ENCODE results near the gene UQCC3.
"Not testable (repeated sequence)": the region's sequence is repeated elsewhere in the genome, so short reads cannot be mapped to it uniquely, and the experiment has no call there.

Gene UQCC3, protein sequence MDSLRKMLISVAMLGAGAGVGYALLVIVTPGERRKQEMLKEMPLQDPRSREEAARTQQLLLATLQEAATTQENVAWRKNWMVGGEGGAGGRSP

DNA sequence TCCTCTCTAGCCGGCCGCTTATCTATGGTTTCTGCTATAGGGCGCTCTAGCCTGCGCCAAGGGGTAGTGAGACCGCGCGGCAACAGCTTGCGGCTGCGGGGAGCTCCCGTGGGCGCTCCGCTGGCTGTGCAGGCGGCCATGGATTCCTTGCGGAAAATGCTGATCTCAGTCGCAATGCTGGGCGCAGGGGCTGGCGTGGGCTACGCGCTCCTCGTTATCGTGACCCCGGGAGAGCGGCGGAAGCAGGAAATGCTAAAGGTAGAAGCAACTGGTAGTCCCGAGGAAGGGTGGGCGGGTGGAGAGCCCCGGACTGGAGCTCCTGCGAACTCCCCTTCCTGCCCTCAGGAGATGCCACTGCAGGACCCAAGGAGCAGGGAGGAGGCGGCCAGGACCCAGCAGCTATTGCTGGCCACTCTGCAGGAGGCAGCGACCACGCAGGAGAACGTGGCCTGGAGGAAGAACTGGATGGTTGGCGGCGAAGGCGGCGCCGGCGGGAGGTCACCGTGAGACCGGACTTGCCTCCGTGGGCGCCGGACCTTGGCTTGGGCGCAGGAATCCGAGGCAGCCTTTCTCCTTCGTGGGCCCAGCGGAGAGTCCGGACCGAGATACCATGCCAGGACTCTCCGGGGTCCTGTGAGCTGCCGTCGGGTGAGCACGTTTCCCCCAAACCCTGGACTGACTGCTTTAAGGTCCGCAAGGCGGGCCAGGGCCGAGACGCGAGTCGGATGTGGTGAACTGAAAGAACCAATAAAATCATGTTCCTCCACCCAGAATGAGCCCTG lies at the start of gene UQCC3, which contains the start of gene LBHD1:
Gene UQCC3 (plus strand): TSS at position 66 of the 782 bp plus-strand sequence. CDS start 73 bp downstream, at position 139.
Gene LBHD1 (minus strand): TSS at position 660 of the 782 bp plus-strand sequence. CDS start 2,236 bp downstream, outside the sequence.
- ATAC-seq (peak; percentile 94), DNase-seq (peak; percentile 88)

GRCh38 chr11:62622476-62623089 lies 48.9 kb upstream of the UQCC3 start:
- DNase-seq (no peak), ATAC-seq (no peak)

DNA sequence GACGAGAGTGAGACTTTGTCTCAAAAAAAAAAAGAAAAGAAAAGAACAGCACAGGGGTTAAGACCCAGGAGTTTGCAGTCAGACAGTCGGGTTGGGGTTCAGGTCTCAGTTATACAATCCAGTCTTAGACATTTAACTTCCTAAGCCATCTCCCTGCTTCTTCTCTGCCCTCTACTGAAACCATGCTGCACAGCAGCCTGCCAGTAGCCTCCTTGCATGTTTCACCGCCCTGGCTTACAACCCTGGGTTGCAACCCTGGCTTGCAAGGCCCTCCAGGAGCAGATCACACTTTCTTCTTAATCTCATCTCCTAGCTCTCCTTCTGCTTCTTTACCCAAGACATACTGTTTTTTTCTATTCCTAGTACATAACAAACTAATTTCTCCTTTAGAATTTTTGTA lies 43.8 kb upstream of the UQCC3 start:
- ATAC-seq, result no peak
- DNase-seq, result no peak

DNA sequence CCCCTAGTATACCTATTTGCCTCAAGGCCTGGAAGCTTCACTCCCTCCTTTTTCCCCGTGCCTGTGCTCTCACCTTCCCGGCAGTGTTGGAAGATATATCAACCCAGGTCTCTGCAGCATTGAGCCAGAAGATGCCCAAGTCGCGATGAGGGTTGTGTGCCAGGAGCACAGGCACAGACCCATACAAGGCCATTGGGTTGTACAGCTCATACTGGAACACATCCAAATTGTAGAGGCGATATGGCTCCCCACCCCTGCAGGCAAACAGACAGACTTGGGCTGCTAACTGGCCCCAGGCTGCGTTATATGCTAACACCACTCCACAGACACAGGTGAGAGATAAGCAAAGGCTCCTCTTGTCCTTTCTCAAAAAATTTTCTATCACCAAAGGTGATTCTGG lies 39.0 kb upstream of the UQCC3 start:
- no peak for ATAC-seq
- DNase-seq, result no peak

- no peak for DNase-seq
- no peak for ATAC-seq
These were observed 27.3 kb upstream of the UQCC3 start for GRCh38 chr11:62644220-62644619.

DNA sequence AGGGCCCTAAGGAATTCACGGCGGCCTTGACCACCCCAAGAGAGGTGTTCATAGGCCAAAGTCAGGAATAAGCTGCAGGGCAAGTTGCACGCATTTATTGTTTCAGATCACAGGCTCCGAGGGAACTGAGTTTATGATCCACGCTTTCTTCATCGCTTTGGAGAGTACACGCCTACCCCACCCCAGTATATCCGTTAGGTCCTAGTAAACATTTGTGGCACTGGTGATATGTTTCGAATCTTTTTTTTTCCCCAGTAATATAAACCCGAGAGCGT lies 25.9 kb upstream of the UQCC3 start:
- DNase-seq, result no peak
- ATAC-seq, result no peak

GRCh38 chr11:62645946-62646824 lies 25.3 kb upstream of the UQCC3 start, which contains the start of gene GANAB:
Gene GANAB (minus strand): TSS chr11:62646613. CDS start chr11:62646599, 14 bp downstream.
- peak; percentile 100 for DNase-seq
- ATAC-seq, result peak; percentile 98

GRCh38 chr11:62646825-62647608 lies 24.5 kb upstream of the UQCC3 start:
- ATAC-seq (no peak), DNase-seq (no peak)

GRCh38 chr11:62647609-62648005 lies 23.9 kb upstream of the UQCC3 start:
- DNase-seq, result no peak
- ATAC-seq, result no peak

GRCh38 chr11:62648185-62648966 lies 23.1 kb upstream of the UQCC3 start:
- ATAC-seq (no peak), DNase-seq (no peak)

DNA sequence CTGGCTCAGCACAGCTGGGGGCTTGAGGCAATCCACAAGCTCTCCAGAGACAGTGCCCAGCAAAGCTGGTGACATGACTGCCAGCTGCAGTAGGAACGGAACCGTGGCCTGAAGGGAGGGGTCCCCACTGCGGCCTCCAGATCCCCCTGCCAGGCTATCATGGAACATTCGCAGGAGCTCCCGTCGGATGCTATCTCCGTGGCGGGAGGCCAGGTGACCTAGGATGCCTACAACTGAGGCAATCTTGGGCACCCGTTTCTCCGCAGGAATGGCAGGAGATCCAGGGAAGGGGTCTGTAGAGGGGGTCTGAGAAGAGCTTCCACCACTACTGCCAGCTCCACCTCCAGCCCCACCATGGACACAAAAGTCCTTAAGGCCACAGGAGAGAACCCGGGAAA lies 22.5 kb upstream of the UQCC3 start:
- no peak for ATAC-seq
- no peak for DNase-seq

- ATAC-seq (no peak), DNase-seq (no peak)
These were observed 22.0 kb upstream of the UQCC3 start for GRCh38 chr11:62649486-62649885.

DNA sequence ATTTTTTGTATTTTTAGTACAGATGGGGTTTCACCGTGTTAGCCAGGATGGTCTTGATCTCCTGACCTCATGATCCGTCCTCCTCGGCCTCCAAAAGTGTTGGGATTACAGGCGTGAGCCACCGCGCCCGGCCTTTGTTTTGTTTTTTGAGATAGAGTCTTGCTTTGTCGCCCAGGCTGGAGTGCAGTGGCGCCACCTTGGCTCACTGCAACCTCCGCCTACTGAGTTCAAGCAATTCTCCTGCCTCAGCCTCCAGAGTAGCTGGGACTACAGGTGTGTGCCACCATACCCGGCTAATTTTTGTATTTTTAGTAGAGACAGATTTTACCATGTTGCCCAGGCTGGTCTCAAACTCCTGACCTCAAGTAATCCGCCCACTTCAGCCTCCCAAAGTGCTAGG lies 21.2 kb upstream of the UQCC3 start:
- not testable (repeated sequence) for ATAC-seq

DNA sequence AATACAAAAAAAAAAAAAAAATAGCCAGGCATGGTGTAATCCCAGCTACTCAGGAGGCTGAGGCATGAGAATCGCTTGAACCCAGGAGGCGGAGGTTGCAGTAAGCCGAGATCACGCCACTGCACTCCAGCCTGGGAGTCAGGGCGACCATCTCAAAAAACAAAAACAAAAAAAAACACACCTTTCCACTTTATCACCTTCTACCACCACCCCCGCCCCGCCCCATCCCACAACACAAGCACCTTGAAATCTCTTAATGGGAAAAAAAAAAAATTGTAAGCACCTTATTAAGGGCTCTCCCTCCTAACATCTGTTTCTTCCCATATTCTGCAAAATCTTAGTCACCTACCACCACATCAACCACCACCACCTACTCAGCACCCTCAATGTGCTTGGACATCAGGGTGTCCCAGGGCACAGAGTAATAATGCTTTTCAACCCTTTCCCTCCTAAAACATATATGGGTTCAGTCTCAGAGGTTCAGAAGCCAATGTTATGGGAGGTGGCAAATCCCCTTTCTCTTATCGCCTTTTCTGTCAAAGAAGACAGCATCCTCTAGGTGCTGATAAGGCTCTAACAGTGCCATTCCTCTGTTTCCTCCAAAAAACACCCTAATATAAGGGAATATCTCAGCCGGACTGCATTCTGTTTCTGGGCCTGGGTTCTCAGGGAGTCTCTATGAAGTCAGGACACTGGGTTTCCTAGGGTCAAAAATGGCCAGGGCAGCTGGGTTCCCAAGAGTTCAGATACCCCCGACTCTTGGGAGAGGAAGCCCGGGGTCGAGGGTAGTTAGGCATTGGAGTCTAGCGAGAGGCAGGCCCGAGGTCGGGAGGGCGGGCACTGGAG lies 19.1 kb upstream of the UQCC3 start:
- ATAC-seq, result no peak
- no peak for DNase-seq

More for the DNA sequence above, 21.2 kb upstream of the UQCC3 start:
- DNase-seq, result not testable (repeated sequence)

- ATAC-seq, result no peak
These were observed 17.2 kb upstream of the UQCC3 start for GRCh38 chr11:62654297-62654696.

DNA sequence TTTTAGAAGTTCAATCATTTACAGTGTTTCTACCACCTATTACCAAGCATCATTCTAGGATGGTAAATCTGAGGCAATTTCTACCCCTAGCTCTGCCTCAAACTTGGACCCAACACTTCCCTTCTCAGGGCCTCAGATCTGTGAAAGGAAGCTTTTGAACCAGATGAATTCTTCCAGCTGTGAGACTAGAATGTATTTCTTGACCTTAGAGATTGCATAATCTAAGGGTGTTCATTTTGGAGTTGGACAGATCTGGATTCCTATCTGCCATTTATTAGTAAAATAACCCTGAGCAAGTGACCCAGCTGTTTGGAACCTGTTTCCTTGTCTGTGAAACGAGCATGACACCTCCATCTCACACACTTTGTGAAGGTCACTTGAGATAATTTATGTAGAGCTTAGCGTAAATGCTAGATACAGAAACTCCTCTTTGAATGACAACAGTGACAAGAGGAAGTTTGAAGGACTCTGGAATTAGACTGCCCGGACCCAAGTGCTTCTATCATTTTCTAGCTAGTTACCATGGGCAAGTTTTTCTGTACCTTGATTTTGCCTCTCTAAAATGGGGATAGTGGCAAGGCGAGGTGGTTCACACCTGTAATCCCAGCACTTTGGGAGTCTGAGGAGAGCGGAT lies 14.6 kb upstream of the UQCC3 start:
- DNase-seq (no peak), ATAC-seq (no peak)

More at GRCh38 chr11:62654297-62654696, 17.2 kb upstream of the UQCC3 start:
- DNase-seq, result no peak

- DNase-seq, result peak; percentile 62
- ATAC-seq, result peak; percentile 36
These were observed 6.9 kb upstream of the UQCC3 start for GRCh38 chr11:62664405-62665074.

DNA sequence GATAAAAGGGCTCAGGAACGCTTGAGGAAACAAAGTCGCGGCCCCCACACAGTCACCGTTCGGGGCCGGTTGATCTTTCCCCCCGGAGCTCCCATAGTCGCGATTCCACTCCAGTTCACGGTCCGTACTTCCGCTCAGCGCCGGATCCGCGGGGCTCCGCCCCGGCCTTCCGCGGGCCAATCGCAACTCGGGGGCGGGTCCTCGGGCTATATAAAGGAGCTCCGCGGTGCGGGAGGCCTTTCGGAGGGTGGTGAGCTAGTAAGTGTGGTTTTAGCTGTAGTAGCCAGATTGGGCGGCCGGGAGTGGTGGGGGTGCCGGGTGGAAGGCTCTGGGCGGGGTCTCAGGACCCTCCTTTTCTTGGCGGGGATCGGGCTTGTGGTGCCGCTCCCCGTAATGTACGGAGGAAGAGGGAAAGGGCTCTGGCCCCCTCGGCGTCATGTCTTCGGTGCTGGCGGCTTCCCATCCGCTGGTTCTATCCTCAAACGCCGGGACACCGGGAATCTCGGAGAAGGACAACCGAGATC lies 6.3 kb upstream of the UQCC3 start, which contains the start of the genes C11orf98 and CSKMT:
Gene C11orf98 (minus strand): TSS at position 136 of the 524 bp plus-strand sequence. CDS start 41 bp downstream, at position 95.
Gene CSKMT (plus strand): TSS at position 238 of the 524 bp plus-strand sequence. CDS start 568 bp downstream, outside the sequence.
- ATAC-seq, result peak; percentile 89

More for the DNA sequence above, 6.3 kb upstream of the UQCC3 start, which contains the start of the genes C11orf98 and CSKMT:
- peak; percentile 97 for DNase-seq
